GM19023 (cell line): ENCODE data around the gene SLC41A3.
"Not testable (repeated sequence)": the region's sequence is repeated elsewhere in the genome, so short reads cannot be mapped to it uniquely, and the experiment has no call there.

Experiments used
- ATAC-seq: cut with Tn5 transposase; IDR thresholded peaks from one replicate; pipeline ENCODE4 v1.9.1; 2021; ENCODE audit warnings: mild to moderate bottlenecking, moderate library complexity; ENCODE audit not compliant: unreplicated experiment

The SLC41A3 gene

DNA sequence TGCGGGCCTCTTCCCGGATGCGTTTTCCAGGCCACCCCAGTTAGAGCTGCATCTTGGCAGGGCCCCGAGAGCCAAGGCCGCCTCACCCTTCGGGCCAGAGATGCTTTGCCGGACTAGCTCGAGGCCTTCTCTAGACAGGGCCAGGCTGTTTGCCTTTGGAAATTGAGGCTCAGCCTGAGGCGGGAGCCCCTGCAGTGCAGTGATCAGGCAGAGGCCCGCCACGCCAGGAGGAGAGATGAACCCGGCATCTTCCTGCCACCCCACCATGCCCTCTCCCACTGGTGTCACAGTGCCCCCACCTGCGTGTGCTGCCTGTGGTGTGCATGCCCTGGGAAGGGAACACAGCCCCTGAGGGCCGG, 123.9 kb downstream of the SLC41A3 start:
- no peak for ATAC-seq

DNA sequence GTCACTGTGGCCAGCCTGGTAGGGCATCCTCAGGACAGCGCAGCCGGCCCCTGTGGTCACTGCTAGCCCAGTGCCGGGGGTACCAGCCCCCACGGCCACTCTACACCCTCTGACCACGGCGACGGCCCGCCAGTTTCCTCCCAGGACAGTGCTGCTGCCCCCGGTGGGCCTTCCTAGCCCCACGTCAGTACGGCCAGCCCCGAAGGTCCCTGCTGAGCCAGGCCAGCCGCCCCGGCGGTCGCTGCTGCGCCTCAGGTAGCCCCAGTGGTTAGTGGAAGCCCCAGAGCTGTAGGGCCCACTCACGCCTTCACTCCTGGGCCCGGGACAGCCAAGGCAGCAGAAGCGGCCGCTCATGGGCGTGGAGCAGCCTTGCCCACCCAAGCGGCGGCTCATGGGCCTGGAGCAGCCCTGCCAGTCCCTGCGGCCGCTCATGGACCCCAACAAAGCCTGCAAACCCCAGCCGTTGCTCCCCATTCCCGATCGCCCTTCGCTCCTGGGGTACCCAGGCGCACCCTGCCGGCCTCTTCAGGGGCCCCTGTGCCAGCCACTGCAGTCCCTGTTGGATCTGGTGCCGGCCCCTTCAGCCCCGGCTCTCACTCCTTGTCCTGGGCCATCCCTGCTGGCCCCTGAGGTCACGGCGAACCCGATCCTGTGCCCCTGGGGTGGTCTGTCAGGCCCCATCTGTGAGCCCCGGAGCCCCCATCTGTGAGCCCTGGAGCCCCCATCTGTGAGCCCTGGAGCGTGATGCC, 124.4 kb downstream of the SLC41A3 start:
- no peak for ATAC-seq

DNA sequence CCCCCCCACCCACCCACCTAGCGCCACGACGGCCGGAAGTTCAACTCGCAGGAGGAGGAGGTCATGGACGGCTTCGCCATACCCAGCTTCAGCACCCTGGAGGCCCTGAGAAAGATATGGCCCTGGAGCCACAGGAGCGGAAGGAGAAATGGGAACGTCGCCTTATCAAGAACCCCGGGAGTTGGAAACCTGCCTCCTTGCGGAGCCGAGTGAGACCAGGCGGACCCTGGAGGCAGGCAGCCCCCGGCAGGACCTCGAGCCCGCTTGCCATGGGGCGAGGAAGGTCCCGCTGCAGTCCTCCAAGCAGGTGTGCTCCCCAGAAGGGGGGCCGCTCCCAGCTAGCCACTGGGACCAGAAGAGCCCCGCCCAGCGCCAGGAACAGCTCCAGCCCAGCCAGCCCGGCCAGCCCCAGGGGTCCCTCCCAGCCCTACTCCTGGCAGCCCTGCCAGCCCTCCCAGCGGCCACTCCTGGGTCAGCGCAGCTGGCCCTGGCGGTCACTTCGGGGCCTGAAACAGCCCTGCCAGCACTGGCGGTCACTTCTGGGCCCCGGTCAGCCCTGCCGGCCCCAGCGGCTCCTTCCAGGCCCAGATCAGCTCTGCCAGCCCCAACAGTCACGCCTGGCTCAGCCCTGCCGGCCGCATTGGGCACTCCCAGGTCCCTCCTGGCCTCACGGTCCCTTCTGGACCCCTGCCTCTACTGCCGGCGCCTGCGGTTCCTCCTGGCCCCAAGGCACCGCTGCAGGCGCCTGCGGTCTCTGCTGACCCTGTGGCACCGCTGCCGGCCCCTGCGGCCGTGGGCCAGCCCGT, 125.2 kb downstream of the SLC41A3 start:
- no peak for ATAC-seq

DNA sequence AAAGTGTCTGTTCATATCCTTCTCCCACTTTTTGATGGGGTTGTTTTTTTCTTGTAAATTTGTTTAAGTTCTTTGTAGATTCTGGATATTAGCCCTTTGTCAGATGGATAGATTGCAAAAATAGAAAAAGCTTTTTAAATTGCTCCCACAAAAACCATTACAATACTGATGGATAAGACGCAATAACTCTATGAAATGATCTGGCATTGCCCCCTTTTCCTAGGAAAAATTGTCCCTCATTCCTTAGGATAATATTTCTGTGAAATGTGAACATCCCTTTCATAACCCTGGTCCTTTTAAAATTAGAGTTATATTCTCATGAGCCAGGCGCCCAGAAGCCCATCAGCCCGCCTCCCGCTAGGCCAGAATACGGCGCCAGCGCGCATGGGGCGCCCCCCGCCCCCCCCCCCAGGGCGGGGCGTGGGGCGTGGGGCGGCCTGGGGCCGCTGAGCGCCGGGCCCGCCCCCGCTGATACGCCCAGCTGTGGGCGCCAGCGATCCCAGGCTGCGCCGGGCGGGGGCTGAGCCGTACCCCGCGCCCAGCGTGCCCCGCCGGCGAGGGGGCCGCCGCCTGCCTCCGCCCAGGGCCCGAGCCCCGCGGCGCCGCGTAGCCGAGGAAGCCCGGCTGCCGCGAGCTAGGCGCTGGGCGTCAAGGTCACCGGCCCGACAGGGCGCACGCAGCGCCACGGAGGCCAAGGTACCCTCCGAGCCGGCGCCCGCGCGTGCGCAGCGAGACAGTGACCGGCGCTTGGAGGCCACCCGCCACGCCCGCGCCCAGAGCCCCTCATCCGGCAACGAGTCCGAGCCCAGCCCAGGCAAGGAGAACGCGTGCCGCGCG, 126.0 kb downstream of the SLC41A3 start:
- no peak for ATAC-seq

DNA sequence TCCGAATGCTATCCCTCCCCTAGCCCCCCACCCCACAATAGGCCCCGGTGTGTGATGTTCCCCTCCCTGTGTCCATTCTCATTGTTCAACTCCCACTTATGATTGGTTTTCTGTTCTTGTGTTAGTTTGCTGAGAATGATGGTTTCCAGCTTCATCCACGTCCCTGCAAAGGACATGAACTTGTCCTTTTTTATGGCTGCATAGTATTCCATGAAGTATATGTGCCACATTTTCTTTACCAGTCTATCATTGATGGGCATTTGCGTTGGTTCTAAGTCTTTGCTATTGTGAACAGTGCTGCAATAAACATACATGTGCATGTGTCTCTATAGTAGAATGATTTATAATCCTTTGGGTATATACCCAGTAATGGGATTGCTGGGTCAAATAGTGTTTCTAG, 126.9 kb downstream of the SLC41A3 start:
- not testable (repeated sequence) for ATAC-seq
